Gastroesophageal sphincter (tissue), 3 donors: ENCODE data around the gene GIMAP6.

Experiments used
- POLR2A ChIP-seq, 2 donors: fragments of 450-650 bp; IDR thresholded peaks; one replicate each; pipeline ENCODE4 v1.6.1; 2017; ENCODE audit warnings: antibody characterized with exemption in 2 of 2, mild to moderate bottlenecking in 2 of 2, moderate library complexity in 1 of 2
- POLR2AphosphoS5 ChIP-seq: sonication (generic); formaldehyde crosslinking; IDR thresholded peaks from one replicate; pipeline ENCODE4 v1.6.1; 2017; ENCODE audit warnings: antibody characterized with exemption
- TF ChIP-seq, protein P1 (sequence below), 4 experiments: fragments of 200-600 bp in 2 of 4; fragments of 450-650 bp in 2 of 4; sonication (generic) in 1 of 4; IDR thresholded peaks; one replicate each; pipeline ENCODE4 v1.5.1; 2017 to 2019; ENCODE audit warnings: antibody characterized with exemption in 4 of 4, mild to moderate bottlenecking in 2 of 4, moderate library complexity in 2 of 4

DNA sequence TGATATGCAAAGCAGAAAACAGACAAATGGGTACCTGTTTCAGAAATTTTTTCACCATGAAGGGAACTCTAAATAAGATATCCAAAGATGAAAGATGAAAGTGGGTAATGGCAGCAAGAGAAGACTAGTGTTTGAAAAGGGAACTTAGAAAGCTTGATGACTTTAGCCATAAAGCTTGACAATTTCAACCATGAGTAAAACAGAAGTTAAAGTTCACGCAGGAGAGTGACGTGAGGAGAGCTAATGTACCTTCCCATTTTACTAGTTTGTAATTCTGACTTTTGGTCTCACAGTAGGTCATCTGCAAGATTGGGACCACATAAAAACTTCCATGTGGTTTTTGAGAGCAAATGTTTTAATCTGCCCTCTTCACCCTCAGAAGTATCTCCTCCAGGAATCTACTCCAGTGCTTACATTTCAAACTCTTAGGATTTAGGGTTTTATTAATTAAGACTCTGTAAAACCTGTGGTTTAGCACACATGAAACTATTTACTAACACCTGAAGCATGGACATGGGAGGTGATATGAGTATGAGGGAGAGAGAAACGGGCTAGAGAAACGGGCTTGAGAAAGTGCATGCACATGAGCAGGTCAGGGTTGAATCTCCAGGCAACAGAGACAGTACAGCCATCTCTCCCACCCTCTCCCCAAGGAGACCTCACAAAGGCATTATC lies 28.9 kb upstream of the GIMAP6 start:
- TF ChIP-seq POLR2A (IDR thresholded peaks at IDR 0.05) (no peak), POLR2AphosphoS5 (no peak)
- TF ChIP-seq, protein P1, sequence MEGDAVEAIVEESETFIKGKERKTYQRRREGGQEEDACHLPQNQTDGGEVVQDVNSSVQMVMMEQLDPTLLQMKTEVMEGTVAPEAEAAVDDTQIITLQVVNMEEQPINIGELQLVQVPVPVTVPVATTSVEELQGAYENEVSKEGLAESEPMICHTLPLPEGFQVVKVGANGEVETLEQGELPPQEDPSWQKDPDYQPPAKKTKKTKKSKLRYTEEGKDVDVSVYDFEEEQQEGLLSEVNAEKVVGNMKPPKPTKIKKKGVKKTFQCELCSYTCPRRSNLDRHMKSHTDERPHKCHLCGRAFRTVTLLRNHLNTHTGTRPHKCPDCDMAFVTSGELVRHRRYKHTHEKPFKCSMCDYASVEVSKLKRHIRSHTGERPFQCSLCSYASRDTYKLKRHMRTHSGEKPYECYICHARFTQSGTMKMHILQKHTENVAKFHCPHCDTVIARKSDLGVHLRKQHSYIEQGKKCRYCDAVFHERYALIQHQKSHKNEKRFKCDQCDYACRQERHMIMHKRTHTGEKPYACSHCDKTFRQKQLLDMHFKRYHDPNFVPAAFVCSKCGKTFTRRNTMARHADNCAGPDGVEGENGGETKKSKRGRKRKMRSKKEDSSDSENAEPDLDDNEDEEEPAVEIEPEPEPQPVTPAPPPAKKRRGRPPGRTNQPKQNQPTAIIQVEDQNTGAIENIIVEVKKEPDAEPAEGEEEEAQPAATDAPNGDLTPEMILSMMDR (IDR thresholded peaks at IDR 0.05), result no peak
